Suppressor macrophage treated with lipopolysaccharide for 4 hours (primary cell): ENCODE results near the gene CBR4.
"Not testable (repeated sequence)": the region's sequence is repeated elsewhere in the genome, so short reads cannot be mapped to it uniquely, and the experiment has no call there.

Source experiments
- DNase-seq: peaks from one replicate; pipeline ENCODE4 v3.0.0-alpha.2; 2020

CBR4 gene

GRCh38 chr4:169010125-169011023, at the start of gene CBR4:
Gene CBR4 (minus strand): TSS chr4:169010255. CDS start chr4:169010089, 166 bp downstream.
- DNase-seq: peak; percentile 98

- DNase-seq: no peak
Measured at GRCh38 chr4:169059306-169060211, 49.5 kb upstream of the CBR4 start.

- DNase-seq: no peak
Measured at GRCh38 chr4:169058312-169058711, 48.3 kb upstream of the CBR4 start.

GRCh38 chr4:169054879-169055278, 44.8 kb upstream of the CBR4 start:
- DNase-seq: no peak

- DNase-seq: no peak
Measured at GRCh38 chr4:169052594-169052945, 42.5 kb upstream of the CBR4 start.

- DNase-seq: no peak
Measured at GRCh38 chr4:169051761-169052593, 41.9 kb upstream of the CBR4 start.

GRCh38 chr4:169050881-169051760, 41.1 kb upstream of the CBR4 start:
- DNase-seq: no peak

GRCh38 chr4:169050284-169050683, 40.2 kb upstream of the CBR4 start:
- DNase-seq: no peak

GRCh38 chr4:169048868-169049414, 38.9 kb upstream of the CBR4 start:
- DNase-seq: no peak

GRCh38 chr4:169047956-169048355, 37.9 kb upstream of the CBR4 start:
- no peak for DNase-seq

GRCh38 chr4:169045862-169046584, 36.0 kb upstream of the CBR4 start:
- DNase-seq: no peak

- no peak for DNase-seq
Measured at GRCh38 chr4:169044714-169045447, 34.8 kb upstream of the CBR4 start.

GRCh38 chr4:169042608-169043007, 32.6 kb upstream of the CBR4 start:
- no peak for DNase-seq

- DNase-seq: no peak
Measured at GRCh38 chr4:169040559-169041261, 30.7 kb upstream of the CBR4 start.

- DNase-seq: no peak
Measured at GRCh38 chr4:169039251-169039954, 29.3 kb upstream of the CBR4 start.

- no peak for DNase-seq
Measured at GRCh38 chr4:169037506-169037905, 27.5 kb upstream of the CBR4 start.

- DNase-seq: not testable (repeated sequence)
Measured at GRCh38 chr4:169035871-169036620, 26.0 kb upstream of the CBR4 start.

- no peak for DNase-seq
Measured at GRCh38 chr4:169033660-169034059, 23.6 kb upstream of the CBR4 start.
